Measurements from ENCODE around the gene ABCB11. TPM values are rescaled to one million over a fixed set of nuclear protein-coding genes. Genes with fewer than 3 reads are reported as not detected.

ABCB11 gene
- total and polyA plus RNA-seq, 4 donors, result 18.3 to 74.3 (median 38.3) TPM

- no peaks in the 10 kb centered on the region for H3K9me3 ChIP-seq (ENCODE audit: control insufficient read depth in 4 of 4, low read length in 3 of 4)
- peaks cover 2 to 69% (median 37%) of the 10 kb centered on the region in 4 donors for H3K36me3 ChIP-seq (ENCODE audit: control insufficient read depth in 4 of 4, insufficient read depth in 3 of 4, low read depth in 1 of 4, low read length in 3 of 4)
- H3K27ac ChIP-seq (ENCODE audit: low read depth in 1 of 2, low read length in 2 of 2), result no peak overlapping the region
- no peaks in the 10 kb centered on the region for H3K27me3 ChIP-seq (ENCODE audit: control insufficient read depth in 4 of 4, insufficient read depth in 4 of 4, low read length in 3 of 4)
- TF ChIP-seq RXRA (IDR thresholded peaks at IDR 0.05), result no peak
- no peak for TF ChIP-seq RAD21 (IDR thresholded peaks at IDR 0.05)
- no peak for TF ChIP-seq JUND (IDR thresholded peaks at IDR 0.05)
- TF ChIP-seq NR2F2 (IDR thresholded peaks at IDR 0.05), result no peak
- no peak for TF ChIP-seq FOXA2 (IDR thresholded peaks at IDR 0.05)
- TF ChIP-seq CTCF (IDR thresholded peaks at IDR 0.05; ENCODE audit: low read depth, low read length, missing input control), result no peak
- no peak for TF ChIP-seq FOXA1 (IDR thresholded peaks at IDR 0.05)
- no peak for TF ChIP-seq YY1 (IDR thresholded peaks at IDR 0.05)
- no peak overlapping the region for H3K9ac ChIP-seq (ENCODE audit: low read depth in 1 of 2, low read length in 2 of 2)
- H3K4me3 ChIP-seq (ENCODE audit: low read depth in 1 of 3, low read length in 3 of 3), result no peak overlapping the region
- peaks cover 0 to 6% (median 2%) of the 10 kb centered on the region in 4 donors for H3K4me1 ChIP-seq (ENCODE audit: control insufficient read depth in 4 of 4, insufficient read depth in 4 of 4, low read length in 3 of 4)
- no peak for DNase-seq (ENCODE audit: low spot score)
These were observed 60.4 kb downstream of the ABCB11 start for GRCh38 chr2:168970711-168971233.

- Histone ChIP-seq H3K4me3 (ENCODE audit: low read depth in 1 of 3, low read length in 3 of 3) (no peak overlapping the region), H3K9me3 (ENCODE audit: control insufficient read depth in 4 of 4, low read length in 3 of 4) (no peaks in the 10 kb centered on the region), H3K36me3 (ENCODE audit: control insufficient read depth in 4 of 4, insufficient read depth in 3 of 4, low read depth in 1 of 4, low read length in 3 of 4) (peaks cover 4 to 72% (median 37%) of the 10 kb centered on the region in 4 donors), H3K27ac (ENCODE audit: low read depth in 1 of 2, low read length in 2 of 2) (no peak overlapping the region), H3K27me3 (ENCODE audit: control insufficient read depth in 4 of 4, insufficient read depth in 4 of 4, low read length in 3 of 4) (no peaks in the 10 kb centered on the region), H3K9ac (ENCODE audit: low read depth in 1 of 2, low read length in 2 of 2) (no peak overlapping the region), H3K4me1 (ENCODE audit: control insufficient read depth in 4 of 4, insufficient read depth in 4 of 4, low read length in 3 of 4) (peaks cover 0 to 15% (median 7%) of the 10 kb centered on the region in 4 donors)
- WGBS, result 94% methylated on average over 2 of the region's 2 CpGs
- no peak for DNase-seq (ENCODE audit: low spot score)
- no peak for TF ChIP-seq ZBTB33 (IDR thresholded peaks at IDR 0.05)
- TF ChIP-seq CTCF (IDR thresholded peaks at IDR 0.05; ENCODE audit: low read depth, low read length, missing input control), result no peak
- no peak for TF ChIP-seq JUND (IDR thresholded peaks at IDR 0.05)
- no peak for TF ChIP-seq RXRA (IDR thresholded peaks at IDR 0.05)
- TF ChIP-seq ATF3 (IDR thresholded peaks at IDR 0.05), result no peak
- TF ChIP-seq NR2F2 (IDR thresholded peaks at IDR 0.05), result no peak
- TF ChIP-seq TAF1 (conservative IDR thresholded peaks at IDR 0.05), result no peak
- no peak for TF ChIP-seq FOXA1 (IDR thresholded peaks at IDR 0.05)
- no peak for TF ChIP-seq FOXA2 (IDR thresholded peaks at IDR 0.05)
- no peak for TF ChIP-seq MAX (IDR thresholded peaks at IDR 0.05)
- no peak for TF ChIP-seq GABPA (IDR thresholded peaks at IDR 0.05 in 1 of 2, conservative IDR thresholded peaks at IDR 0.05 in 1 of 2)
- TF ChIP-seq SP1 (IDR thresholded peaks at IDR 0.05), result no peak
- no peak for TF ChIP-seq HNF4A (conservative IDR thresholded peaks at IDR 0.05)
These were observed 61.3 kb downstream of the ABCB11 start for GRCh38 chr2:168969865-168970264.
